Measurements from ENCODE around the gene RAPGEFL1.

DNA sequence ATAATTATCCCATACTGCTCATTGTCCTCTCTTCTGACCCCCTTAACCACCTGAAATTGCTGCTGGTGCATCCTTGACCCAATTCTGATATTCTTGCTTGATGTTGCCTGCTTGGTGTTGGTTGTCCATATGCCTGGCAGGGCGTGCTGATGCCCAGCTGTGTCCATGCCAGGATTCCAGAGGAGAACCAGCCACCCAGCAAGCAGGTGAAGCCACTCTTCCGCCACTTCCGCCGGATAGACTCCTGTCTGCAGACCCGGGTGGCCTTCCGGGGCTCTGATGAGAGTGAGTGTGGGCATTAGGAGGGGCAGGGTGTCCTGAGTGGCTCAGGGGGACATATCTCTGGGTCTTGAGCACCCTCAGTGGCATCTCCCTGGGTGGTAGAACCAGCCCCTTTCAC lies 11.4 kb downstream of the RAPGEFL1 start:
- no peak for TF ChIP-seq POLR2A (IDR thresholded peaks at IDR 0.05; ENCODE audit: low read length)
- TF ChIP-seq GATA1 (IDR thresholded peaks at IDR 0.05; ENCODE audit: low read depth, low read length): no peak

Measured in erythroblast (primary cell).